Vagina (tissue), 2 donors: ENCODE measurements around the gene CTBP1.

ENCODE experiments used
- CTCF ChIP-seq, 3 experiments: fragments of 450-650 bp in 2 of 3; fragments of 200-600 bp in 1 of 3; sonication (generic) in 1 of 3; IDR thresholded peaks; one replicate each; pipeline ENCODE4 v1.5.1; 2017 to 2019; ENCODE audit warnings: antibody characterized with exemption in 3 of 3, mild to moderate bottlenecking in 2 of 3, moderate library complexity in 2 of 3
- POLR2AphosphoS5 ChIP-seq, 2 donors: sonication (generic); formaldehyde crosslinking; IDR thresholded peaks; one replicate each; pipeline ENCODE4 v1.9.0; 2017; ENCODE audit warnings: antibody characterized with exemption in 2 of 2, mild to moderate bottlenecking in 2 of 2, low read depth in 1 of 2; ENCODE audit not compliant: insufficient read depth in 1 of 2

- no peak for TF ChIP-seq CTCF (IDR thresholded peaks at IDR 0.05)
- no peak for TF ChIP-seq POLR2AphosphoS5 (IDR thresholded peaks at IDR 0.05; ENCODE audit: insufficient read depth in 1 of 2, low read depth in 1 of 2)
Observed at GRCh38 chr4:1260418-1261106, 11.6 kb upstream of the CTBP1 start.
